ENCODE data around the gene FIGNL1. TPM values are rescaled to one million over a fixed set of nuclear protein-coding genes. Genes with fewer than 3 reads are reported as not detected.

FIGNL1 gene
- total RNA-seq, 4 donors from 2014 or later: 4.5 to 14.0 (median 9.0) TPM

DNA sequence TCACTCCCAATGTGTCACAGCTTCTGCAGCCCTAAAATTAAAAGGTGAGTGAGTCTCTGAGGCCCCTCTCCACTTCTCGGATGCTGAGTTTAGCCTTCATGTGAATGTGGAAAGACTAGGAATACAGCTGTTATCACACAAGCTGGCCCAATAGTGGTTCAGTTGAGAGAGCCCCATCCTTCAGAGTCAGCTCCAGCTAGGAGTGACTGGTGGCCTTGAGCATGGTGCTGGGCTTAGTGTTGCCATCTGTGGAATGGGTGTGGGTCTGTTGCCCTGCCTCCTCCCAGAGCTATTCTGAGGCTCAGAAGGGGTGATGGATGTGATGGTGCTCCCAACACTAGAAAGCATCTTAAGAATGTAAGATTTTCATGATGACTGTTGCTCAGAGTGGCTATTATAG is 55.8 kb downstream of the FIGNL1 start:
- no peak overlapping the region for H3K4me3 ChIP-seq (ENCODE audit: low read depth, poor library complexity, severe bottlenecking)
- intact Hi-C loops (cut with DNase I; ENCODE audit: low total_unique reads): no loop called here
- TF ChIP-seq, protein P1, sequence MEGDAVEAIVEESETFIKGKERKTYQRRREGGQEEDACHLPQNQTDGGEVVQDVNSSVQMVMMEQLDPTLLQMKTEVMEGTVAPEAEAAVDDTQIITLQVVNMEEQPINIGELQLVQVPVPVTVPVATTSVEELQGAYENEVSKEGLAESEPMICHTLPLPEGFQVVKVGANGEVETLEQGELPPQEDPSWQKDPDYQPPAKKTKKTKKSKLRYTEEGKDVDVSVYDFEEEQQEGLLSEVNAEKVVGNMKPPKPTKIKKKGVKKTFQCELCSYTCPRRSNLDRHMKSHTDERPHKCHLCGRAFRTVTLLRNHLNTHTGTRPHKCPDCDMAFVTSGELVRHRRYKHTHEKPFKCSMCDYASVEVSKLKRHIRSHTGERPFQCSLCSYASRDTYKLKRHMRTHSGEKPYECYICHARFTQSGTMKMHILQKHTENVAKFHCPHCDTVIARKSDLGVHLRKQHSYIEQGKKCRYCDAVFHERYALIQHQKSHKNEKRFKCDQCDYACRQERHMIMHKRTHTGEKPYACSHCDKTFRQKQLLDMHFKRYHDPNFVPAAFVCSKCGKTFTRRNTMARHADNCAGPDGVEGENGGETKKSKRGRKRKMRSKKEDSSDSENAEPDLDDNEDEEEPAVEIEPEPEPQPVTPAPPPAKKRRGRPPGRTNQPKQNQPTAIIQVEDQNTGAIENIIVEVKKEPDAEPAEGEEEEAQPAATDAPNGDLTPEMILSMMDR (IDR thresholded peaks at IDR 0.05): no peak
- TF ChIP-seq POLR2A (IDR thresholded peaks at IDR 0.05): no peak
- no peak for DNase-seq (ENCODE audit: low spot score in 2 of 2)
- 88 to 100% methylated on average over 1 of the region's 1 CpG for WGBS, 2 donors

Other genes with a start within 250 kb of the FIGNL1 start
- gene IKZF1, start 145.6 kb downstream of the FIGNL1 start, total RNA-seq: 10 to 100 TPM in 1 of 4 donors, 1 to 10 TPM in 3; 5.3 to 10.8 (median 7.6) TPM
- 1 to 10 TPM in 1 of 4 donors, not detected in 3; 1.2 TPM for gene DDC, start 115.1 kb upstream of the FIGNL1 start, total RNA-seq

Data from lower leg skin (tissue), 4 donors.